ENCODE data around the gene TMEM161A.
"Not testable (repeated sequence)": the region's sequence is repeated elsewhere in the genome, so short reads cannot be mapped to it uniquely, and the experiment has no call there.

Gene TMEM161A

DNA sequence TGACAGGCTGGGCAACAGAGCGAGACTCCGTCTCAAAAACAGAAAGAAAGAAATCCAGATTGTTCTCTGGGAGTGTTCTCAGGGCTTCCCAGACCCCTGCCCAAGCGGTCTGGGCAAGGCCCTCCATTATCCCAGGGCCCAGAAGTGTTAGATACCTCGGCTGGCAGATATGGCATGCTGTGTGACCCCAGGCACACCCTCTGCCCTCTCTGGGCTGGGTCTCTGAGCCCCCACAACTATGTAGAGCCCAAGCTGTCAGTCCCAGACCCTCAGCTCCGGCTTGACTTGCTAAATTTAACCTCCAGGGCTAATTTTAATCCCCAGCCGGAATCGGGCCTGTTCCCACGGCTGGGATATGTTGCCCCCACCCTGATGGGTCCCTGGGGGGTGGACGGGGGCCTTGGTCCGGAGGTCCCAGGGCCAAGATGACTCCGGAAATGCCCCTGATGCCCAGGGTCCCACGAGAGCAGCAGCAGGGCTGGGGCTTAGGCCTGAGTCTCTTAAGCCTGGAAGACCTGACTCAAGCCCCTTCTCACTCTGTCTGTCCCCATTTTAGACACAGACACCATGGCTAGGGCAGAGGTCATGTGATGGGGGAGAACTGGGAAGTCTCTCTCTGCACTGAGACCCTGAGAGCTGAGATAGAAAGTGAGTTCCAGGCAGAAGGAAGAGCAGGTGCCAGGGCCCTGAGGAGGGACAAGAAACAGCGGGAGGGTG lies 14.5 kb upstream of the TMEM161A start:
- H3K9me3 ChIP-seq (ENCODE audit: control insufficient read depth, low read length) = no peaks in the 10 kb centered on the region
- WGBS, 2 experiments (ENCODE audit: insufficient coverage in 2 of 2) = 83 to 89% methylated on average over 11 to 12 of the region's 13 CpGs
- H3K36me3 ChIP-seq (ENCODE audit: control insufficient read depth, insufficient read depth, low read length) = no peaks in the 10 kb centered on the region
- H3K4me1 ChIP-seq (ENCODE audit: control insufficient read depth, insufficient read depth, low read length, poor library complexity, severe bottlenecking) = no peaks in the 10 kb centered on the region
- no peak overlapping the region for H3K27ac ChIP-seq (ENCODE audit: low read depth, low read length, severe bottlenecking)
- H3K4me3 ChIP-seq (ENCODE audit: extremely low read depth, insufficient read depth, low read length, poor library complexity, severe bottlenecking) = no peak overlapping the region

DNA sequence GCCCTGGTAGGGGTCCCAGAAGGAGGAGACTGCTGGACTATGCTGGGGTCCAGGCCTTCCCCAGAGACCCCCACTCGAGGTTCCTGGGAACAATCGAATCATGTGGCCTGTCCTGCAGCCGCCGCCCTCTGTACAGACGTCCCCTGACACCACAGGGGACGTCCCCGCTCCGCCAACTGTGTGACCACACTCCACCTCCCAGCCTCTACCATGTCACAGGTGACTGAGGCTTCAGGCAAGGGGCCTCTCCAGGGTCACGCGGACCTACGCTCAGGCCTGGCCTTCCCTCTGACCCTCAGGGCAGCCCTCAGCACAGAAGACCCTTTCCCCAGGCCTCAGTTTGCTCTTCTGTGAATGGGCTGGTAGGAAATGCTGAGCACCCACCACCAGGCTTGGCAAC lies 13.1 kb upstream of the TMEM161A start:
- no peaks in the 10 kb centered on the region for H3K9me3 ChIP-seq (ENCODE audit: control insufficient read depth, low read length)
- H3K4me3 ChIP-seq (ENCODE audit: extremely low read depth, insufficient read depth, low read length, poor library complexity, severe bottlenecking) = no peak overlapping the region
- H3K4me1 ChIP-seq (ENCODE audit: control insufficient read depth, insufficient read depth, low read length, poor library complexity, severe bottlenecking) = no peaks in the 10 kb centered on the region
- no peak overlapping the region for H3K27ac ChIP-seq (ENCODE audit: low read depth, low read length, severe bottlenecking)
- WGBS, 2 experiments (ENCODE audit: insufficient coverage in 2 of 2) = 83 to 88% methylated on average over 8 to 10 of the region's 11 CpGs
- no peaks in the 10 kb centered on the region for H3K36me3 ChIP-seq (ENCODE audit: control insufficient read depth, insufficient read depth, low read length)

DNA sequence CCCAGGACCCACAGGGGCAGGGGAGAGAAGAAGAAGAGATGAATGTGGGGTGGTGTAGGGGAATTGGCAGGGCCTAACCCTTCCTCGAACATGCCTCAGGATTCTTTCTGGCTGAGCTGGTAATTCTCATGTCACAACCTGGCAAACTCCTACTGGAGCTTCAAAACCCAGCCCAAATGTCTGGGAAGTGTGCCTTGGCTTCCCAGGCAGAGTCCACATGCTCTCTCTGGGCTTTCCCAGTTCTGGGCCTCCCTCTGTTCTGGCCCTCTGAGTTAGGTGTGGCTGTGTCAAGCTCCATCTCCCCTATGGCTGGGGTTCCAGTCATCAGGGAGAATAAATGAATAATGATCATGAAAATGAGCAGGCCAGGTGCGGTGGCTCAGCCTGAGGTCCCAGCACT lies 11.2 kb upstream of the TMEM161A start:
- no peak overlapping the region for H3K27ac ChIP-seq (ENCODE audit: low read depth, low read length, severe bottlenecking)
- no peaks in the 10 kb centered on the region for H3K9me3 ChIP-seq (ENCODE audit: control insufficient read depth, low read length)
- 88 to 93% methylated on average over 1 to 2 of the region's 2 CpGs for WGBS, 2 experiments (ENCODE audit: insufficient coverage in 2 of 2)
- H3K36me3 ChIP-seq (ENCODE audit: control insufficient read depth, insufficient read depth, low read length) = no peaks in the 10 kb centered on the region
- H3K4me1 ChIP-seq (ENCODE audit: control insufficient read depth, insufficient read depth, low read length, poor library complexity, severe bottlenecking) = no peaks in the 10 kb centered on the region
- no peak overlapping the region for H3K4me3 ChIP-seq (ENCODE audit: extremely low read depth, insufficient read depth, low read length, poor library complexity, severe bottlenecking)

DNA sequence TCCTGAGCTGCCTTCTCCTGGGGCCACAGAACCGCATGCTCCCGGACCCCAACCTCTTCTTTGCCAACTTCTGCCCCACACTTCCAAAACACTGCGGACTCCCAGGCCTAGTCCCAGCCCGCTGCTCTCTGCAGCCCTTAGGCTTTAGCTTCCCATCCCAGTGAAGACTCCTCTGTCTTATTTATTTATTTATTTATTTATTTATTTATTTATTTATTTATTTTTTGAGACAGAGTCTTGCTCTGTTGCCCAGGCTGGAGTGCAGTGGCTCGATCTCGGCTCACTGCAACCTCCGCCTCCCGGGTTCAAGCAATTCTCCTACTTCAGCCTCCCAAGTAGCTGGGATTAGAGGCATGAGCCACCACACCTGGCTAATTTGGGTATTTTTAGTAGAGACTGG lies 10.2 kb upstream of the TMEM161A start:
- not testable (repeated sequence) for H3K4me1 ChIP-seq (ENCODE audit: control insufficient read depth, insufficient read depth, low read length, poor library complexity, severe bottlenecking); H3K36me3 ChIP-seq (ENCODE audit: control insufficient read depth, insufficient read depth, low read length); H3K4me3 ChIP-seq (ENCODE audit: extremely low read depth, insufficient read depth, low read length, poor library complexity, severe bottlenecking); H3K27ac ChIP-seq (ENCODE audit: low read depth, low read length, severe bottlenecking); H3K9me3 ChIP-seq (ENCODE audit: control insufficient read depth, low read length)
- 88% methylated on average over 5 of the region's 8 CpGs; no CpG with 5 or more reads in 1 of the 2 experiments for WGBS, 2 experiments (ENCODE audit: insufficient coverage in 2 of 2)

DNA sequence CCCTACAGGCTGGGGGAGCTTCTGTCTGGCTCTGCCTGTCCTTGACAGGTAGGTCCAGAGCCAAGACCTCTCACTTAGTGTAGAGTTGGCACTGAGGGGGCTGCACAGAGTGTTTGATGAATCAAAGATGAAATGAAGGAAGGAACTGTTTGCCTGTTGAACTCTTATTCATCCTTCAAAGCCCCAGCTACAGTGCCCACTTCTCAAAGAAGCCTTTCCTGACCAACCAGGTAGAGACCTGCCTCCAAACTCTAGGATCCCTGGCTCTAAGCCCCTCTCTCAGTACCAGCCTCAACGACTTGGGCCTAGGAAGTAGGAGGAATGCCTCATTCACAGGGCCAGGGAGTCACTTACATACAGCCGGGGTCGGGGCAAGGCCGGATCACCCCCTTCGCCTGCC lies 9.1 kb upstream of the TMEM161A start:
- no peak overlapping the region for H3K27ac ChIP-seq (ENCODE audit: low read depth, low read length, severe bottlenecking)
- no peak overlapping the region for H3K4me3 ChIP-seq (ENCODE audit: extremely low read depth, insufficient read depth, low read length, poor library complexity, severe bottlenecking)
- no peaks in the 10 kb centered on the region for H3K36me3 ChIP-seq (ENCODE audit: control insufficient read depth, insufficient read depth, low read length)
- no peaks in the 10 kb centered on the region for H3K4me1 ChIP-seq (ENCODE audit: control insufficient read depth, insufficient read depth, low read length, poor library complexity, severe bottlenecking)
- 76 to 84% methylated on average over 5 of the region's 5 CpGs for WGBS, 2 experiments (ENCODE audit: insufficient coverage in 2 of 2)
- H3K9me3 ChIP-seq (ENCODE audit: control insufficient read depth, low read length) = no peaks in the 10 kb centered on the region

DNA sequence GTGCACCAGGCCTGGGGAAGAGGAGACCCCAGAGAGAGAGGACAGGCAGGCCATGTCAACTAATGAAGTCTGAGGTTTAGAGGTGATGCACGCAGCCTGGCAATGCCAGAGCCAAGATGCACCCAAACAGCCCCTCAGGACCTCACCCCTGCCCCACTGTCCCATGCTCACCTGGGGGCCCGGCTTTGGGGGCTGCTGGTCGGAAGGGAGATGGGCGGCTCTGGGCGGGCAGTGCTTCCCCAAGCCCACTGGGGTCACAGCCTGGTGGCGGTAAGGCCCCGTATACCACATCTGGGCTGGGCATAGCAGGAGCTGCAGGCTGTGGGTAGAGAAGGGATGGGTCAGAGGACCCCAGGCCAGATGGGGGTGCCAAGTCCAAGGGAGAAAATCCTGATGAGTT lies 8.6 kb upstream of the TMEM161A start:
- Histone ChIP-seq H3K9me3 (ENCODE audit: control insufficient read depth, low read length) (no peaks in the 10 kb centered on the region), H3K36me3 (ENCODE audit: control insufficient read depth, insufficient read depth, low read length) (no peaks in the 10 kb centered on the region), H3K4me1 (ENCODE audit: control insufficient read depth, insufficient read depth, low read length, poor library complexity, severe bottlenecking) (no peaks in the 10 kb centered on the region), H3K4me3 (ENCODE audit: extremely low read depth, insufficient read depth, low read length, poor library complexity, severe bottlenecking) (no peak overlapping the region), H3K27ac (ENCODE audit: low read depth, low read length, severe bottlenecking) (no peak overlapping the region)
- 94 to 100% methylated on average over 1 to 7 of the region's 7 CpGs for WGBS, 2 experiments (ENCODE audit: insufficient coverage in 2 of 2)

DNA sequence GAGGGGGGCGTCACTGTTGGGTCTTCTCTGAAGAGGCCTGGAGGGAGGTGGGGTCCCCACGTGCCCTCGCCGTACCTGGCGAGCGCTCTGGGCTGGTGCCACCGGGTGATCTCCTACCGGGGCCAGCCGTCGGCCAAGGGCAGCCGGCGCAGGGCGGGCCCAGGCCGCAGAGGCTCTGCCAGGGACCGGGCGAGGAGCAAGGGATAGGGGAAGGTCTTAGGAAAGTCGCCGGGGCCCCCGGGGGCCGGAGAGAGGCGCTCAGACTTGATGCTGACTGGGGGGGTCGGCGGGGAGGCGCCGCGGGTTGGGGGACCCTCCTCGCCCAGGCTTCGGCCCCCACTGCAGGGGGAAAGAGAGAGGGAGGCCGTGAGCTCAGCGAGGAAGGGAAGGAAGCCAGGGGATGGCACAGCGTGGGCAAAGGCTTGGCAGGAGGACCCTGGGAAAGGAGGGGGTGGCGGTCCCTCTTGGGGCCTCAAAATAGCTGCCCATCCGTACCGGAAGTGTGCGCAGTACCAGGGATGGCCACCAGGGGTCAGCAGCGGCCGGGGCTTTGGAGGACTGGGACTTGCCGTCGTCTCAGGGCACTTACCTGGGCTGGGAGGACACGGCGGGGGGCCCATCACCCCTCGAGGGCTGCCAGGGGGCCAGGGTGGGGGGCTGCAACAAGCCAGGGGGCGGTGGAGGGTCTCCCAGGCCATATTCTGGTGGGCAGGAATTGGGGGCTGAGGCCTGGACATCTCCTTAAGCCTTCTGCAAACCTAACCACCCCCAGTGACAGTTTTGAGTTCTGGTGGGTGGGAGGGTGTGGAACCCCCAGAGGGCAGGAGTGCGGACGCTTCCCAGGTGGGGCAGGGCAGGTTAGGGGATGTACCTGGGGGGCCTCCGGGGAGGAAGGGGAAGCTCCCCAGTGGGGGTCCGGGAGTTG lies 7.7 kb upstream of the TMEM161A start:
- no peaks in the 10 kb centered on the region for H3K36me3 ChIP-seq (ENCODE audit: control insufficient read depth, insufficient read depth, low read length)
- WGBS, 2 experiments (ENCODE audit: insufficient coverage in 2 of 2) = 57 to 58% methylated on average over 37 to 38 of the region's 47 CpGs
- H3K27ac ChIP-seq (ENCODE audit: low read depth, low read length, severe bottlenecking) = no peak overlapping the region
- H3K9me3 ChIP-seq (ENCODE audit: control insufficient read depth, low read length) = no peaks in the 10 kb centered on the region
- H3K4me3 ChIP-seq (ENCODE audit: extremely low read depth, insufficient read depth, low read length, poor library complexity, severe bottlenecking) = no peak overlapping the region
- H3K4me1 ChIP-seq (ENCODE audit: control insufficient read depth, insufficient read depth, low read length, poor library complexity, severe bottlenecking) = no peaks in the 10 kb centered on the region

DNA sequence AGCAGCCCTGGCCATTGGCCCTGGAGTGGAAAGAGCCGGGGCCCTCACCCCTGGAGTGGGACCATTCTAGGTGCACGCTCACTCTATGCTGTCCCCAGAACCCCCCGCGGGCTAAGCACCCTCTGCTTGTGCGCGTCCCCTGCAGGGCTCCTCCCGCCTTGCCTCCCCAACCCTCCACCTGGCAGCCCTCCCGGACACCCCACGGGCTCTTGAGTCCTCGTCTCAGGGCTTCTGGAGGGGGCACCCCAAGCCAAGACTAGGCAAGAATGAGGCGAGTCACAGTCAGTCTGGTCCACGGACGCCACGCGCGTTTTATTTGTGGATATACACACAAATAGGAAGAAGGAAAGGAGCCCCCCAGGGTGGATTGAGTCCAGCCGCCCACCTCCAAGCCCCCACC lies 7.0 kb upstream of the TMEM161A start:
- Histone ChIP-seq H3K4me1 (ENCODE audit: control insufficient read depth, insufficient read depth, low read length, poor library complexity, severe bottlenecking) (no peaks in the 10 kb centered on the region), H3K27ac (ENCODE audit: low read depth, low read length, severe bottlenecking) (no peak overlapping the region), H3K36me3 (ENCODE audit: control insufficient read depth, insufficient read depth, low read length) (no peaks in the 10 kb centered on the region), H3K4me3 (ENCODE audit: extremely low read depth, insufficient read depth, low read length, poor library complexity, severe bottlenecking) (no peak overlapping the region), H3K9me3 (ENCODE audit: control insufficient read depth, low read length) (no peaks in the 10 kb centered on the region)
- 92 to 96% methylated on average over 15 to 16 of the region's 17 CpGs for WGBS, 2 experiments (ENCODE audit: insufficient coverage in 2 of 2)

DNA sequence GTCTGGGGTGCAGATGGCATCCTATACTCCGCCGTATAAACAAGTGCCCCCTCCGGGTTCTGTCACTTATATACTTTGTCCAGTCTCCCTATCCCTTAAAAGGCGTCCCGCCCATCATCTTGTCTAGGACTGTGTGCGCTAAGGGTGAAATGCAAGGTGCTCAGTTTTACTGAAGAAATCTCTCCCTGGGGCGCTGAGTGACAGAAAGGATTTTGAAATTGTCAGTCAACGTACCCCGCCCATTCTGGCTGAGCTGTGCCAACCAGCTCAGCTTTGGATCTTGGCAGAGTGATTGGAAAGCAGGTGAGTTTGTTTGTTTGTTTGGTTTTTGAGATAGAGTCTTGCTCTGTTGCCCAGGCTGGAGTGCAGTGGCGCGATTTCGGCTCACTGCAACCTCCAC lies 4.1 kb upstream of the TMEM161A start:
- Histone ChIP-seq H3K4me1 (ENCODE audit: control insufficient read depth, insufficient read depth, low read length, poor library complexity, severe bottlenecking) (no peaks in the 10 kb centered on the region), H3K36me3 (ENCODE audit: control insufficient read depth, insufficient read depth, low read length) (no peaks in the 10 kb centered on the region), H3K4me3 (ENCODE audit: extremely low read depth, insufficient read depth, low read length, poor library complexity, severe bottlenecking) (no peak overlapping the region), H3K9me3 (ENCODE audit: control insufficient read depth, low read length) (no peaks in the 10 kb centered on the region), H3K27ac (ENCODE audit: low read depth, low read length, severe bottlenecking) (no peak overlapping the region)
- 88 to 95% methylated on average over 8 to 10 of the region's 12 CpGs for WGBS, 2 experiments (ENCODE audit: insufficient coverage in 2 of 2)

DNA sequence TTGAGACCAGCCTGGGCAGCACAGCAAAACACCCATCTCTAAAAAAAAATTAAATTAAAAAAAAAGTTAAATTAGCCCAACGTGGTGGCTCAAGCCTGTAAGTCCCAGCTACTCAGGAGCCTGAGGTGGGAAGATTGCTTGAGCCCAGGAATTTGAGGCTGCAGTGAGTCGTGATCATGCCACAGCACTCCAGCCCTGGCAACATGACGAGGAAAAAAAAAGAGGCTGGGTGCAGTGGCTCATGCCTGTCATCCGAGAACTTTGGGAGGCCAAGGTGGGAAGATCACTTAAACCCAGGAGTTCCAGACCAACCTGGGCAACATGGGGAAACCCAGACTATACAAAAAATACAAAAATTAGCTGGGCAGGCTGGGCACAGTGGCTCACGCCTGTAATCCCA lies 2.2 kb upstream of the TMEM161A start:
- Histone ChIP-seq H3K36me3 (ENCODE audit: control insufficient read depth, insufficient read depth, low read length) (no peaks in the 10 kb centered on the region), H3K4me3 (ENCODE audit: extremely low read depth, insufficient read depth, low read length, poor library complexity, severe bottlenecking) (no peak overlapping the region), H3K4me1 (ENCODE audit: control insufficient read depth, insufficient read depth, low read length, poor library complexity, severe bottlenecking) (no peaks in the 10 kb centered on the region), H3K27ac (ENCODE audit: low read depth, low read length, severe bottlenecking) (no peak overlapping the region), H3K9me3 (ENCODE audit: control insufficient read depth, low read length) (no peaks in the 10 kb centered on the region)
- 67 to 72% methylated on average over 5 of the region's 5 CpGs for WGBS, 2 experiments (ENCODE audit: insufficient coverage in 2 of 2)

DNA sequence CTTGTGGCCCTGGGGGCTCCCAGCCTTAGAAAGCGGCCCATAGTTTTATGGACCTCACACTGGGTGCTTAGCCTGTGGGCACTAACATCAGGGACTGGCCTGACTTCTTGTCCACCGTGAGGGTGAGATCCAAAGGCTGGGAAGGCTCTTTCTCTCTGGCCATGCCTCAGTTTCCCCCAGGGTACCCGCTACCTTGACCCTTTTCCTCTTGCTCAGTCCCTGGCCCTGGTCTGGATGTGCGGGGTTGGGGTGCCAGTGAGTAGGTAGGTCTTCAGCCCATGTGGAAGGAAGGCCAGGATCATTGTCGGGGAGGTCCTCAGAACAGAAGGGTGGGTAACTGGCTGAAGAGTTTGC lies 1.6 kb upstream of the TMEM161A start:
- Histone ChIP-seq H3K27ac (ENCODE audit: low read depth, low read length, severe bottlenecking) (no peak overlapping the region), H3K4me3 (ENCODE audit: extremely low read depth, insufficient read depth, low read length, poor library complexity, severe bottlenecking) (no peak overlapping the region), H3K4me1 (ENCODE audit: control insufficient read depth, insufficient read depth, low read length, poor library complexity, severe bottlenecking) (peaks cover 3% of the 10 kb centered on the region), H3K9me3 (ENCODE audit: control insufficient read depth, low read length) (no peaks in the 10 kb centered on the region), H3K36me3 (ENCODE audit: control insufficient read depth, insufficient read depth, low read length) (no peaks in the 10 kb centered on the region)
- 26 to 38% methylated on average over 3 to 4 of the region's 5 CpGs for WGBS, 2 experiments (ENCODE audit: insufficient coverage in 2 of 2)
